Astrocyte of the spinal cord (primary cell): ENCODE data around the gene PDS5B.
"Not testable (repeated sequence)": the region's sequence is repeated elsewhere in the genome, so short reads cannot be mapped to it uniquely, and the experiment has no call there.

Experiments
- DNase-seq: peaks from one replicate; pipeline ENCODE4 v3.0.0; 2011; ENCODE audit warnings: low read depth, low spot score
- H3K4me3 ChIP-seq: 2 replicates; pipeline ENCODE4 v1.5.1; 2011; ENCODE audit warnings: low read depth, mild to moderate bottlenecking, low read length, moderate library complexity
- in situ Hi-C: cut with HindIII; loops from 2 replicates; pipeline ENCODE4 v1.10.0; 2017; ENCODE audit warnings: low sequenced_read_pairs
- TF ChIP-seq, protein P1 (sequence below): IDR thresholded peaks from 2 replicates; pipeline ENCODE4 v1.5.1; 2012; ENCODE audit warnings: low read depth, mild to moderate bottlenecking, low read length, inconsistent platforms

Gene PDS5B

DNA sequence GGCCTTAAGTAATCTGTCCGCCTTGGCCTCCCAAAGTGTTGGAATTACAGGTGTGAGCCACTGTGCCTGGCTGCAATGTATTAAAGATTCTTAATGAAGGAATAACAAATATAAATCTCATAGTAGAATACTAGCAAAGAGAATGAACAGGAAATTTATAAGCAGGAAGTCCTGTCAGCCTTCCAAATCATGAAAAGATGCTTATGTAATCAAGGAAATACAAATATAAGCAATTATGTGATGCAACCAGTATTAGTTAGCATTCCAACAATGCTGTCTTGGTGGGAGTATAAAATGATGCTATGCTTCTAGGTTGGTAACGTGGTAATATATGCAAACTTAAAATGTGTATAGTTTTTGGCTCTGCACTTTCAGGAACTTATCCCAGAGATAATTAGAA, 133.8 kb downstream of the PDS5B start:
- no peak overlapping the region for H3K4me3 ChIP-seq
- TF ChIP-seq, protein P1, sequence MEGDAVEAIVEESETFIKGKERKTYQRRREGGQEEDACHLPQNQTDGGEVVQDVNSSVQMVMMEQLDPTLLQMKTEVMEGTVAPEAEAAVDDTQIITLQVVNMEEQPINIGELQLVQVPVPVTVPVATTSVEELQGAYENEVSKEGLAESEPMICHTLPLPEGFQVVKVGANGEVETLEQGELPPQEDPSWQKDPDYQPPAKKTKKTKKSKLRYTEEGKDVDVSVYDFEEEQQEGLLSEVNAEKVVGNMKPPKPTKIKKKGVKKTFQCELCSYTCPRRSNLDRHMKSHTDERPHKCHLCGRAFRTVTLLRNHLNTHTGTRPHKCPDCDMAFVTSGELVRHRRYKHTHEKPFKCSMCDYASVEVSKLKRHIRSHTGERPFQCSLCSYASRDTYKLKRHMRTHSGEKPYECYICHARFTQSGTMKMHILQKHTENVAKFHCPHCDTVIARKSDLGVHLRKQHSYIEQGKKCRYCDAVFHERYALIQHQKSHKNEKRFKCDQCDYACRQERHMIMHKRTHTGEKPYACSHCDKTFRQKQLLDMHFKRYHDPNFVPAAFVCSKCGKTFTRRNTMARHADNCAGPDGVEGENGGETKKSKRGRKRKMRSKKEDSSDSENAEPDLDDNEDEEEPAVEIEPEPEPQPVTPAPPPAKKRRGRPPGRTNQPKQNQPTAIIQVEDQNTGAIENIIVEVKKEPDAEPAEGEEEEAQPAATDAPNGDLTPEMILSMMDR, result no peak
- in situ Hi-C loops, result no loop called here
- DNase-seq, result no peak

DNA sequence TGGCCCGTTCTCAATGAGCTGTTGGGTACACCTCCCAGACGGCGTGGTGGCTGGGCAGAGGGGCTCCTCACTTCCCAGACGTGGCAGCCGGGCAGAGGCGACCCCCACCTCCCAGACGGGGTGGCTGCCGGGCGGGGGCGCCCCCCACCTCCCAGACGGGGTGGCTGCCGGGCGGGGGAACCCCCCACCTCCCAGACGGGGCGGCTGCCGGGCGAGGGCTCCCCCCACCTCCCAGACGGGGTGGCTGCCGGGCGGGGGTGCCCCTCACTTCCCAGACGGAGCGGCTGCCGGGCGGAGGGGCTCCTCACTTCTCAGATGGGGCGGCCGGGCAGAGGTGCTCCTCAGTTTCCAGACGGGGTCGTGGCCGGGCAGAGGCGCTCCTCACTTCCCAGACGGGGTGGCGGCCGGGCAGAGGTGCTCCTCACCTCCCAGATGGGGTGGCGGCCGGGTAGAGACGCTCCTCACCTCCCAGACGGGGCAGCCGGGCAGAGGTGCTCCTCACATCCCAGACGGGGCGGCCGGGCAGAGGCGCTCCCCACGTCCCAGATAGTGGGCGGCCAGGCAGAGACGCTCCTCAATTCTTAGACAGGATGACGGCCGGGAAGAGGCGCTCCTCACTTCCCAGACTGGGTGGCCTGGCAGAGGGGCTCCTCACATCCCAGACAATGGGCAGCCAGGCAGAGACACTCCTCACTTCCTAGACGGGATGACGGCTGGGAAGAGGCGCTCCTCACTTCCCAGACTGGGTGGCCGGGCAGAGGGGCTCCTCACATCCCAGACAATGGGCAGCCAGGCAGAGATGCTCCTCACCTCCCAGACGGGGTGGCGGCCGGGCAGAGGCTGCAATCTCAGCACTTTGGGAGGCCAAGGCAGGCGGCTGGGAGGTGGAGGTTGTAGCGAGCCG, 135.1 kb downstream of the PDS5B start:
- H3K4me3 ChIP-seq, in situ Hi-C loops, DNase-seq: not testable (repeated sequence)

DNA sequence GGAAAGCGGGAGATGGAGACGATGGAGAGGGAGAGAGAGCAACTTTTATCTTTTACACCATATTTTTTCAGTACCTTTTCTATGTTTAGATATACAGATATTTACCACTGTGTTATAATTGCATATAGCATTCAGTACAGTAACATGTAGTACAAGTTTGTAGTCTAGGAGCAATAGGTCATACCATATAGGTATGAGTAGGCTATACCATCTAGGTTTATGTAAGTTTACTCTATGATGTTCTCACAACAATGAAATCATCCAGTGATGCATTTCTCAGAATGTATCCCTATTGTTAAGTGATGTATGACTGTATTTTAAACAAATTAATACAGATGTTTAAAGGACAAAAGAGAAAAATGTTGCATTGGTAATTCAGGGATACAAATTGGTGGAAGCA, 136.1 kb downstream of the PDS5B start:
- in situ Hi-C loops, result no loop called here
- no peak overlapping the region for H3K4me3 ChIP-seq
- TF ChIP-seq, protein P1, result no peak
- no peak for DNase-seq

DNA sequence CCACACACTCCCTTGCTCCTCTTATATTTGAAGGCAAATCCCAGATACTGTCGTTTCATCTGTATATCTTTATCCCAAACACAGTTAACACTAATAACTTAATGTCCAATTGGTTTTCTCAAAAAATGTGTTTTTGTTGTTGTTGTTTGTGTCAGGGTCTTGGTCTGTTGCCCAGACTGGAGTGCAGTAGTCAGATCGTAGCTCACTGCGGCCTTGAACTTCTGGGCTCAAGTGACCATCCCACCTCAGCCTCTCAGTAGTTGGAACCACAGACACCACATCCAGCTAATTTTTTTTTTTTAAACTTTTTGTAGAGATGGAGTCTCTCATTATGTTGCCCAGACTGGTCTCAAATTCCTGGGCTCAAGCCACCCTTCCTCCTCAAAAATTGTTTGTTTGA, 137.7 kb downstream of the PDS5B start:
- in situ Hi-C loops, result no loop called here
- H3K4me3 ChIP-seq, result no peak overlapping the region
- TF ChIP-seq, protein P1, result no peak
- no peak for DNase-seq

DNA sequence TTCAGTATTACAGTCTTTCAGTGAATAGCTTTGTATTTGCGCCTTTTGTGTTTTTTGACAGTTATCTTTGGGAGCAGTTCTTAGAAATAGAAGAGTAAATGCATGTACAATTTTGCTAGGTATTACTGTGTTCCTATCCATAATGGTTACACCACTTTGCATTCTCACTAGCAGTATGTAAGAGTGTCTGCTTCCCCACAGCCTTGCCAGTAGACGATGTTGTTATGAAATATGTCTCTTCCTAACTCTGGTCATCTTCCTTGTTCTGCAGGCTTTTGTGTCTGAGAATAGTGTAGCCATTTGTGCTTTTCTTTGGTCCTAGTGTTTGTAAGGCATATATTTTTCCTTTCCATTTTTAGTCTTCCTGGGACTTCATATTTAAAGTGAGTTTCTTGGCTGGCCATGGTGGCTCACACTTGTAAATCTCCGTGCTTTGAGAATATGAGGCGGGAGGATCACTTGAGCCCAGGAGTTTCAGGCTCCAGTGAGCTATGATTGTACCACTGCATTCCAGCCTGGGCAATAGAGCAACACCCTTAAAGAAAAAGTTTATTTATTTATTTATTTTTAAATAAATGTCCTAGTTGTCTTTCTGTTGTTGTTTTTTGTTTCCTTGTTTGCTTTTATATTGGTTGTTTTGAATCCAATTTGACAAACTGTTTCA, 140.3 kb downstream of the PDS5B start:
- no peak for DNase-seq
- H3K4me3 ChIP-seq, result no peak overlapping the region
- in situ Hi-C loops, result no loop called here
- TF ChIP-seq, protein P1, result no peak

DNA sequence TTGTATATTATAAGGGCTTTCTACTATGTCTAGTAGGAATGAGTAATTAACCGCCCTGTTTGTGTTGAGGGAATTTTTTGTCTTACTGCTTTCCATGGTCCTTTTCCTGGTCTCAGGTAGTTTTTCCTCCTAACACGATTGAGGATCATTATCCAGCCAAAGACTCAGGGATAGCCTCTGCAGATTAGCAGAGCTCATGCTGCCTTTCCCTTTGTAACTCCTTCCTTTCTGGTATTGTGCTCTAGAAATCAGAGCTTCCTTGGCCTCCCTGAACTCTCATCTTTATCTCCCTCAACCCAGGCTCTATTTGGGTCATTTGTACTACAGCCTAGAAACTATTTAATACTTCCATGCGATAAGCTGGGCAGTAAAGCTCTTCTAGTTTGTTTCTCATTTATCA, 142.1 kb downstream of the PDS5B start:
- no peak overlapping the region for H3K4me3 ChIP-seq
- no peak for DNase-seq
- in situ Hi-C loops, result no loop called here
- TF ChIP-seq, protein P1, result no peak

DNA sequence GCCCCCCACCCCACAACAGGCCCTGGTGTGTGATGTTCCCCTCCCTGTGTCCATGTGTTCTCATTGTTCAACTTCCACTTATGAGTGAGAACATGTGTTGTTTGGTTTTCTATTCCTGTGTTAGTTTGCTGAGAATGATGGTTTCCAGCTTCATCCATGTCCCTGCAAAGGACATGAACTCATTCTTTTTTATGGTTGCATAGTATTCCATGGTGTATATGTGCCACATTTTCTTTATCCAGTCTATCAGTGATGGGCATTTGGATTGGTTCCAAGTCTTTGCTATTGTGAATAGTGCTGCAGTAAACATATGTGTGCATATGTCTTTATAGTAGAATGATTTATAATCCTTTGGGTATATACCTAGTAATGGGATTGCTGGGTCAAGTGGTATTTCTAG, 142.8 kb downstream of the PDS5B start:
- H3K4me3 ChIP-seq, DNase-seq, in situ Hi-C loops: not testable (repeated sequence)
